OCI-LY3 (cell line): ENCODE measurements around the gene FITM1.

Experiments
- H2AFZ ChIP-seq: fragments of 200-600, 300-600 bp; shearing (Covaris generic); 2 replicates; pipeline ENCODE4 v1.6.0; 2014; ENCODE audit warnings: antibody characterized with exemption, low read depth, low read length
- H3K27ac ChIP-seq: fragments of 200-600, 300-600 bp; sonication (generic); 2 replicates; pipeline ENCODE4 v1.5.1; 2014; ENCODE audit warnings: mild to moderate bottlenecking, low read length, moderate library complexity, mixed read lengths
- H3K27me3 ChIP-seq: fragments of 200-600, 300-600 bp; sonication (generic); 2 replicates; pipeline ENCODE4 v1.6.1; 2014; ENCODE audit warnings: low read depth, low read length, mixed read lengths
- H3K36me3 ChIP-seq: fragments of 200-600, 300-600 bp; sonication (generic); replicated peaks from 2 replicates; pipeline ENCODE3; 2014; ENCODE audit warnings: low read depth, low read length, mixed read lengths
- H3K4me1 ChIP-seq: fragments of 300-600, 200-600 bp; sonication (generic); 2 replicates; pipeline ENCODE4 v1.6.1; 2014; ENCODE audit warnings: low read length, mixed read lengths
- H3K4me2 ChIP-seq: fragments of 200-600, 300-600 bp; sonication (generic); 2 replicates; pipeline ENCODE4 v1.6.1; 2014; ENCODE audit warnings: low read length, mixed read lengths
- H3K4me3 ChIP-seq: fragments of 300-600, 200-600 bp; sonication (generic); 2 replicates; pipeline ENCODE4 v1.5.1; 2014; ENCODE audit warnings: antibody characterized with exemption, mild to moderate bottlenecking, low read length, moderate library complexity
- H3K79me2 ChIP-seq: fragments of 300-600, 200-600 bp; shearing (Covaris generic); 2 replicates; pipeline ENCODE4 v1.6.1; 2014; ENCODE audit warnings: mild to moderate bottlenecking, low read length, mixed read lengths
- H3K9ac ChIP-seq: fragments of 300-600, 200-600 bp; shearing (Covaris generic); 2 replicates; pipeline ENCODE4 v1.6.0; 2014; ENCODE audit warnings: mild to moderate bottlenecking, low read length, moderate library complexity
- H3K9me3 ChIP-seq: fragments of 200-600, 300-600 bp; shearing (Covaris generic); 2 replicates; pipeline ENCODE4 v1.6.1; 2014; ENCODE audit warnings: low read length, mixed read lengths; ENCODE audit not compliant: insufficient read depth
- H4K20me1 ChIP-seq: fragments of 200-600, 300-600 bp; sonication (generic); 2 replicates; pipeline ENCODE4 v1.6.1; 2016; ENCODE audit warnings: low read length, mixed read lengths; ENCODE audit not compliant: insufficient read depth
- EZH2phosphoT487 ChIP-seq: fragments of 200-600 bp; shearing (Covaris generic); IDR thresholded peaks from 2 replicates; pipeline ENCODE4 v1.6.1; 2018; ENCODE audit warnings: antibody characterized with exemption, mixed run types, low read depth
- TF ChIP-seq, protein P1 (sequence below): fragments of 200-600, 300-600 bp; sonication (generic); IDR thresholded peaks from 2 replicates; pipeline ENCODE4 v1.5.1; 2014; ENCODE audit warnings: antibody characterized with exemption, low read length, low read depth

Gene FITM1

DNA sequence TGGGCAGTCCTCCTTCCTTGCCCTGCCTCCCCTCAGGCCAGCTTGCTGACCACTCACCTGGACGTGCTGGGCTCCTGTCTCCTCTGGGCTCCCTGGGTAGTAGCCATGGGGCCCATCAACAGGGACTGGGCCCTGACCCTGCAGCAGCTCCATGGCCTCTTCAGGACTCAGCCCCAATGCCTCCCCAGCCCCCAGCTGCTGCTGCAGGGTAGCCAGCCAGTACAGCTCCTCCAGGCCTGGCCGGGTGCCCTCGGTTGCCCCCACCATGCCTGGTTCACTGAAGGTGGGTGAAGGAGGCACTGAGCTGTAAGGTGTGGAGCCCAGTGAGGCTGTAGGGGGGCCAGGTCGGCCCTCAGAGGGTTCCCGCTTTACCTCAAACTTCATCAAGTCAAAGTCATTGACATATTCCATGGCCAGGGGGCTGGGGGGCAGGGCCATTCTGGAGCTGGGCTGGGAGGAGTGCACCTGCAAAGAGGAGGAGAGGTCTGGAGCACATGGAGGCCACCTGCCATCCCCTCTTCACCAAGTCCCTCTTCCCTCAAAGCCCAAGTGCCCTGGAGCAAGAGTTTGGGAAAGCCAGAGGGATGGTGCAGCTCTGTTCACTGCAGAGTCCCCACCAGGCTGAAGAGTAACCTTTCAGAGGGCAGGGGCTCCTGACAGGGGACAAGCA, 47.9 kb upstream of the FITM1 start:
- H3K9ac ChIP-seq = no peak overlapping the region
- no peak overlapping the region for H3K27ac ChIP-seq
- peaks cover 17% of the 10 kb centered on the region for H3K27me3 ChIP-seq
- no peaks in the 10 kb centered on the region for H3K79me2 ChIP-seq
- no peaks in the 10 kb centered on the region for H3K9me3 ChIP-seq
- H3K4me3 ChIP-seq = no peak overlapping the region
- no peak overlapping the region for H2AFZ ChIP-seq
- peaks cover 14% of the 10 kb centered on the region for H3K4me1 ChIP-seq
- no peak overlapping the region for H3K4me2 ChIP-seq
- H4K20me1 ChIP-seq = no peaks in the 10 kb centered on the region
- TF ChIP-seq, protein P1, sequence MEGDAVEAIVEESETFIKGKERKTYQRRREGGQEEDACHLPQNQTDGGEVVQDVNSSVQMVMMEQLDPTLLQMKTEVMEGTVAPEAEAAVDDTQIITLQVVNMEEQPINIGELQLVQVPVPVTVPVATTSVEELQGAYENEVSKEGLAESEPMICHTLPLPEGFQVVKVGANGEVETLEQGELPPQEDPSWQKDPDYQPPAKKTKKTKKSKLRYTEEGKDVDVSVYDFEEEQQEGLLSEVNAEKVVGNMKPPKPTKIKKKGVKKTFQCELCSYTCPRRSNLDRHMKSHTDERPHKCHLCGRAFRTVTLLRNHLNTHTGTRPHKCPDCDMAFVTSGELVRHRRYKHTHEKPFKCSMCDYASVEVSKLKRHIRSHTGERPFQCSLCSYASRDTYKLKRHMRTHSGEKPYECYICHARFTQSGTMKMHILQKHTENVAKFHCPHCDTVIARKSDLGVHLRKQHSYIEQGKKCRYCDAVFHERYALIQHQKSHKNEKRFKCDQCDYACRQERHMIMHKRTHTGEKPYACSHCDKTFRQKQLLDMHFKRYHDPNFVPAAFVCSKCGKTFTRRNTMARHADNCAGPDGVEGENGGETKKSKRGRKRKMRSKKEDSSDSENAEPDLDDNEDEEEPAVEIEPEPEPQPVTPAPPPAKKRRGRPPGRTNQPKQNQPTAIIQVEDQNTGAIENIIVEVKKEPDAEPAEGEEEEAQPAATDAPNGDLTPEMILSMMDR = no peak
- no peak for TF ChIP-seq EZH2phosphoT487
- H3K36me3 ChIP-seq = no peaks in the 10 kb centered on the region

DNA sequence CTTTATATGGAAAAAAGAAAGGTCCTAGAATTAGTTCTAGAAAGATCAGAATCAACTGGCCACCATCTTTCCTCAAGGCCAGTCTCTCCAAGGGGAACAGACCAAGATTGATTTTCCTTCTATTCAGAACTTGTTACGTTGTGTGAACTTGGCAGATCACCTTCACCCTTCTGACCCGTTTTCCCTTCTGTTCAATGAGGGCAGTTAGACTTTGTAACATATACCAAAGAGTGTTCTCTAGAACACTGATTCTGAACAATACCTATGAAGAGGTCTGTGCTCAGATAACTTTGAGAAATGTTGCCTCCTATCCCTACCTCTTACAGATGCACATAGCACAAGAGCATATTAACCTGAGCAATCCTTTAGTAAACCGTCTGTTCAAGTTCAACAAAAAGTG, 47.0 kb upstream of the FITM1 start:
- no peak overlapping the region for H3K4me3 ChIP-seq
- no peaks in the 10 kb centered on the region for H3K36me3 ChIP-seq
- H3K27ac ChIP-seq = no peak overlapping the region
- H3K79me2 ChIP-seq = no peaks in the 10 kb centered on the region
- H3K4me2 ChIP-seq = no peak overlapping the region
- H3K4me1 ChIP-seq = peaks cover 14% of the 10 kb centered on the region
- H2AFZ ChIP-seq = no peak overlapping the region
- no peak overlapping the region for H3K9ac ChIP-seq
- peaks cover 17% of the 10 kb centered on the region for H3K27me3 ChIP-seq
- H4K20me1 ChIP-seq = no peaks in the 10 kb centered on the region
- H3K9me3 ChIP-seq = no peaks in the 10 kb centered on the region
- TF ChIP-seq, protein P1 = no peak
- TF ChIP-seq EZH2phosphoT487 = no peak

DNA sequence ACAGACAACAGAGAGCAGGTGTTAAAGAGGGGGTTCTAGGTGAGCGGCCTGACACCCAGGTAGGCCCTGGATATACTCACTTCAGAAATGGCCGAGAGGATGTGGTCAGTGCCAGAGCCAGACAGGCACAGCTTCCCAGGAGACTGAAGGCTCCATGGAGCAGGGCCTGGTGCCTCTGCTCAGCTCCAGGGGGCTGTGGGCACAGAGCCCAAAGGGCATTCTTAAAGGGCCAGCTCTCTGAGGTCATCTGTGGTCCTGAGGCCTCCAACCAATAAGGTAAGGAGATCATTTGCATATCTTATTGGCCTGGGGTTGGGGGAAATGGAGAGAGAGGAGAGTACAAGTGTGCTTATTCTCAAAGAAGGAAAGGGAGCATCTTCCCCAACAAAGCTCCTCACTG, 46.0 kb upstream of the FITM1 start:
- Histone ChIP-seq H3K36me3 (no peaks in the 10 kb centered on the region), H3K9me3 (no peaks in the 10 kb centered on the region), H2AFZ (no peak overlapping the region), H3K27me3 (peaks cover 17% of the 10 kb centered on the region), H3K4me2 (no peak overlapping the region), H4K20me1 (no peaks in the 10 kb centered on the region), H3K4me3 (no peak overlapping the region), H3K4me1 (peaks cover 14% of the 10 kb centered on the region), H3K27ac (no peak overlapping the region), H3K79me2 (no peaks in the 10 kb centered on the region), H3K9ac (no peak overlapping the region)
- TF ChIP-seq, protein P1 = no peak

DNA sequence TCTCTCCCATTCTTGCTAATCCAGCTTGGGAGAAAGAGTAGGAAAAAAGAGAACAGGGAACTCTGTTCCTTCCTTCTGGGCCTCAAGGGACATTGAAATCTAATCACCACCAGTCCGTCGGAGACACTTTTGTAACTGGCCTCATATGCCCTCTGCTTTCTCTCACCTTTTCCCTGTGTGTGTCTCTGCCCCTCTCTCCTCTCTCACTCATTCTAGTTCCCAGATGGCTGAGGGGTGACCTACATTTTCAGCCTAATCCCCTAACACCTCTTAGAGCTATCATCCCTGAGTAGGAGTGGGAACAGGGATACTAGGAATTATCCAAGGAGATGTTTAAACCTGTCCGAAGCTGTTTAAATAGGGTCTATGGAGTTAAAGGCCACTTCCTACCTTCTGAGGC, 45.2 kb upstream of the FITM1 start:
- H3K4me3 ChIP-seq = no peak overlapping the region
- H3K4me2 ChIP-seq = no peak overlapping the region
- no peak overlapping the region for H3K27ac ChIP-seq
- no peaks in the 10 kb centered on the region for H3K9me3 ChIP-seq
- H4K20me1 ChIP-seq = no peaks in the 10 kb centered on the region
- H3K27me3 ChIP-seq = peaks cover 17% of the 10 kb centered on the region
- no peak overlapping the region for H3K9ac ChIP-seq
- TF ChIP-seq, protein P1 = no peak
- TF ChIP-seq EZH2phosphoT487 = no peak
- H3K4me1 ChIP-seq = peaks cover 12% of the 10 kb centered on the region
- H3K79me2 ChIP-seq = no peaks in the 10 kb centered on the region
- no peaks in the 10 kb centered on the region for H3K36me3 ChIP-seq
- H2AFZ ChIP-seq = no peak overlapping the region
